ENCODE measurements around the gene PSTK.

PSTK gene

GRCh38 chr10:122980209-122981065 lies at the start of gene PSTK:
Gene PSTK (plus strand): TSS chr10:122980401. CDS start chr10:122980480, 79 bp downstream.
- DNase-seq = peak; percentile 32

- no peak for DNase-seq
Observed at GRCh38 chr10:122931088-122931906, 48.9 kb upstream of the PSTK start.

- DNase-seq = no peak
Observed at GRCh38 chr10:122939133-122939855, 40.9 kb upstream of the PSTK start.

- DNase-seq = no peak
Observed at GRCh38 chr10:122939856-122940543, 40.2 kb upstream of the PSTK start.

- no peak for DNase-seq
Observed at GRCh38 chr10:122949296-122949695, 30.9 kb upstream of the PSTK start.

GRCh38 chr10:122953902-122954730 lies 26.1 kb upstream of the PSTK start, which contains the start of gene C10orf88:
Gene C10orf88 (minus strand): TSS chr10:122954227. CDS start chr10:122954178, 49 bp downstream.
- DNase-seq = peak; percentile 83

- no peak for DNase-seq
Observed at GRCh38 chr10:122954731-122955050, 25.5 kb upstream of the PSTK start.

- DNase-seq = no peak
Observed at GRCh38 chr10:122955892-122956291, 24.3 kb upstream of the PSTK start.

- DNase-seq = no peak
Observed at GRCh38 chr10:122957474-122957873, 22.7 kb upstream of the PSTK start.

- no peak for DNase-seq
Observed at GRCh38 chr10:122962405-122962804, 17.8 kb upstream of the PSTK start.

GRCh38 chr10:122966879-122967278 lies 13.3 kb upstream of the PSTK start:
- no peak for DNase-seq

- no peak for DNase-seq
Observed at GRCh38 chr10:122968698-122969097, 11.5 kb upstream of the PSTK start.

- DNase-seq = no peak
Observed at GRCh38 chr10:122974023-122974422, 6.2 kb upstream of the PSTK start.

GRCh38 chr10:122974543-122975064 lies 5.6 kb upstream of the PSTK start:
- DNase-seq = no peak

GRCh38 chr10:122981066-122981464 lies 864 bp downstream of the PSTK start:
- no peak for DNase-seq

- DNase-seq = no peak
Observed at GRCh38 chr10:122983898-122984297, 3.7 kb downstream of the PSTK start.

GRCh38 chr10:122984708-122985107 lies 4.5 kb downstream of the PSTK start:
- DNase-seq = no peak

- no peak for DNase-seq
Observed at GRCh38 chr10:122986335-122986734, 6.1 kb downstream of the PSTK start.

GRCh38 chr10:122988501-122988900 lies 8.3 kb downstream of the PSTK start:
- no peak for DNase-seq

- no peak for DNase-seq
Observed at GRCh38 chr10:122990278-122990677, 10.1 kb downstream of the PSTK start.

- no peak for DNase-seq
Observed at GRCh38 chr10:122992031-122992585, 11.9 kb downstream of the PSTK start.

Data from NCI-H1694 treated with DMSO at 0.1 percent for 48 hours (cell line).